Endothelial cell of umbilical vein (primary cell): ENCODE measurements around the gene LRP1B. TPM values are rescaled to one million over a fixed set of nuclear protein-coding genes. Genes with fewer than 3 reads are reported as not detected.

Experiments
- BruUV-seq: library from RNA; stranded (reverse); fragments of 400-500 nt; replicated peaks from 2 replicates; lab custom pipeline; 2021; lab: Mats Ljungman, UMichigan
- CTCF ChIA-PET: fragments of 300-600, 350-600 bp; sonication (Branson Sonifier 250); formaldehyde crosslinking; loops from one replicate; lab custom pipeline; 2021; ENCODE audit warnings: antibody characterized with exemption, inconsistent platforms; lab: Charles Lee
- POLR2A ChIA-PET: fragments of 300-600, 350-600 bp; sonication (Branson Sonifier 250); formaldehyde crosslinking; loops from one replicate; lab custom pipeline; 2021; ENCODE audit warnings: antibody characterized with exemption, inconsistent platforms; lab: Charles Lee
- DNase-seq: peaks from one replicate; pipeline ENCODE4 v3.0.0-alpha.2; 2011; ENCODE audit warnings: low read depth, low spot score
- FAIRE-seq: peaks from 2 replicates; lab custom pipeline; 2011; peaks lifted over from hg19 to GRCh38; lab: Jason Lieb, UNC
- H2AFZ ChIP-seq: 2 replicates; pipeline ENCODE4 v1.6.0; 2012; ENCODE audit warnings: low read depth, low read length, control low read depth, inconsistent platforms
- H3K27ac ChIP-seq: 2 replicates; pipeline ENCODE4 v1.5.1; 2011; ENCODE audit warnings: low read depth, mild to moderate bottlenecking, control low read depth, low read length, moderate library complexity; ENCODE audit not compliant: insufficient read depth
- H3K27me3 ChIP-seq, 2 experiments: 2 replicates each; pipeline versions ENCODE4 v1.6.0 to v1.6.1; 2011; ENCODE audit warnings: low read length in 2 of 2, mixed read lengths in 1 of 2; ENCODE audit not compliant: control insufficient read depth in 2 of 2, insufficient read depth in 2 of 2
- H3K36me3 ChIP-seq, 2 experiments: 2 replicates in 1 of 2; 3 replicates in 1 of 2; pipeline ENCODE4 v1.5.1; 2011; ENCODE audit warnings: low read length in 2 of 2, mild to moderate bottlenecking in 1 of 2, moderate library complexity in 1 of 2; ENCODE audit not compliant: control insufficient read depth in 2 of 2, insufficient read depth in 2 of 2; ENCODE audit errors: extremely low read depth in 1 of 2
- H3K4me1 ChIP-seq: 3 replicates; pipeline ENCODE4 v1.5.1; 2011; ENCODE audit warnings: mild to moderate bottlenecking, low read length; ENCODE audit not compliant: control insufficient read depth, insufficient read depth; ENCODE audit errors: extremely low read depth
- H3K4me2 ChIP-seq: 2 replicates; pipeline ENCODE4 v1.6.1; 2011; ENCODE audit warnings: low read length, control low read depth, mixed read lengths; ENCODE audit not compliant: insufficient read depth
- H3K4me3 ChIP-seq, 3 experiments: fragments of 200-600 bp in 1 of 3; sonication (generic), shearing (Covaris generic) in 1 of 3; replicated peaks in 1 of 3; 2 replicates each; pipeline ENCODE4 v1.5.1; 2011 to 2016; ENCODE audit warnings: control low read depth in 3 of 3, low read length in 3 of 3, mild to moderate bottlenecking in 2 of 3, inconsistent platforms in 1 of 3, low read depth in 1 of 3, moderate library complexity in 1 of 3; ENCODE audit not compliant: insufficient read depth in 1 of 3
- H3K79me2 ChIP-seq: 2 replicates; pipeline ENCODE4 v1.6.0; 2012; ENCODE audit warnings: low read length, inconsistent platforms; ENCODE audit not compliant: control insufficient read depth, insufficient read depth
- H3K9ac ChIP-seq: replicated peaks from 2 replicates; pipeline ENCODE3; 2011; ENCODE audit warnings: low read length, control low read depth; ENCODE audit not compliant: insufficient read depth; ENCODE audit errors: extremely low read depth
- H3K9me1 ChIP-seq: replicated peaks from 3 replicates; pipeline ENCODE4 v1.6.0; 2011; ENCODE audit warnings: mild to moderate bottlenecking, low read length; ENCODE audit not compliant: control insufficient read depth, insufficient read depth; ENCODE audit errors: extremely low read depth
- H3K9me3 ChIP-seq: replicated peaks from 2 replicates; pipeline ENCODE4 v1.5.1; 2012; ENCODE audit warnings: low read length, inconsistent platforms; ENCODE audit not compliant: control insufficient read depth, insufficient read depth
- H4K20me1 ChIP-seq: replicated peaks from 2 replicates; pipeline ENCODE3; 2011; ENCODE audit warnings: mild to moderate bottlenecking, low read length; ENCODE audit not compliant: control insufficient read depth, insufficient read depth; ENCODE audit errors: extremely low read depth
- EZH2 ChIP-seq: IDR thresholded peaks from 2 replicates; pipeline ENCODE4 v1.6.1; 2012; ENCODE audit warnings: borderline replicate concordance, low read depth, mild to moderate bottlenecking, moderate library complexity, low read length, inconsistent platforms; ENCODE audit not compliant: severe bottlenecking
- FOS ChIP-seq: IDR thresholded peaks from 2 replicates; pipeline ENCODE4 v1.6.1; 2011; ENCODE audit warnings: mild to moderate bottlenecking, low read length, moderate library complexity, borderline replicate concordance; ENCODE audit not compliant: insufficient read depth
- GATA2 ChIP-seq: IDR thresholded peaks from 2 replicates; pipeline ENCODE4 v1.7.0; 2011; ENCODE audit warnings: low read depth, mild to moderate bottlenecking, moderate library complexity, mixed read lengths, low read length; ENCODE audit not compliant: insufficient read length, insufficient read depth
- JUN ChIP-seq: IDR thresholded peaks from 2 replicates; pipeline ENCODE4 v1.6.1; 2011; ENCODE audit warnings: borderline replicate concordance, low read depth; ENCODE audit not compliant: insufficient read length, insufficient read depth
- MYC ChIP-seq: IDR thresholded peaks from one replicate; pipeline ENCODE4 v1.6.1; 2011; ENCODE audit warnings: mild to moderate bottlenecking, low read depth, low read length
- POLR2A ChIP-seq: IDR thresholded peaks from 2 replicates; pipeline ENCODE4 v1.6.1; 2012; ENCODE audit warnings: low read depth, mild to moderate bottlenecking, control low read depth, low read length
- POLR2AphosphoS5 ChIP-seq: IDR thresholded peaks from 2 replicates; pipeline ENCODE4 v1.6.1; 2012; ENCODE audit warnings: low read depth, mild to moderate bottlenecking, control low read depth, low read length, moderate library complexity; ENCODE audit not compliant: insufficient read depth
- dilution Hi-C: fragments of 300-500 bp; cut with MboI; formaldehyde crosslinking; loops from one replicate; pipeline ENCODE4 v1.15.0; 2019; ENCODE audit warnings: low sequenced_read_pairs; ENCODE audit not compliant: extremely low pct_ligation_motif_present
- intact Hi-C: fragments of 100-400 bp; cut with micrococcal nuclease; formaldehyde crosslinking; loops from one replicate; pipeline ENCODE4 v1.10.0; 2022
- polyA plus RNA-seq, 4 experiments: library from polyadenylated mRNA; depleted of rRNA in 3 of 4; stranded (reverse) in 3 of 4; unstranded in 1 of 4; fragments of >200 nt; gene quantifications; 2 replicates each; pipeline versions ENCODE4 v1.2.1 to v1.2.3, GENCODE V29; 2011 to 2012; ENCODE audit warnings: missing spikeins in 1 of 4
- total RNA-seq: library from RNA; stranded (reverse); gene quantifications from 2 replicates; pipeline ENCODE4 v1.2.3, GENCODE V29; 2021
- TF ChIP-seq, protein P1 (sequence below), 2 donors: IDR thresholded peaks; 1 replicate in 1 of 2; 2 replicates in 1 of 2; pipeline ENCODE4 v1.5.1; 2011; ENCODE audit warnings: low read length in 2 of 2, mild to moderate bottlenecking in 2 of 2, moderate library complexity in 2 of 2, control low read depth in 1 of 2, inconsistent platforms in 1 of 2, low read depth in 1 of 2; ENCODE audit not compliant: insufficient read depth in 1 of 2; ENCODE audit errors: extremely low read depth in 1 of 2
- TF ChIP-seq, protein P2 (sequence below): IDR thresholded peaks from 2 replicates; pipeline ENCODE4 v1.6.1; 2011; ENCODE audit not compliant: insufficient read depth, insufficient read length

The LRP1B gene
- total and polyA plus RNA-seq, 2 donors (not counting 3 experiments of a cell fraction or from before 2014, with no cell fraction given), result 0.03 to 0.07 TPM

- H3K4me2 ChIP-seq, result no peak overlapping the region
These were observed 33.1 kb downstream of the LRP1B start for GRCh38 chr2:142097711-142098110.

More at GRCh38 chr2:142097711-142098110, 33.1 kb downstream of the LRP1B start:
- Histone ChIP-seq H3K36me3 (no peaks in the 10 kb centered on the region), H3K9me1 (no peaks in the 10 kb centered on the region), H3K27me3 (no peaks in the 10 kb centered on the region), H3K79me2 (no peaks in the 10 kb centered on the region), H3K27ac (no peak overlapping the region), H3K4me1 (no peaks in the 10 kb centered on the region), H2AFZ (no peak overlapping the region), H3K4me3 (no peak overlapping the region), H4K20me1 (no peaks in the 10 kb centered on the region), H3K9ac (no peak overlapping the region), H3K9me3 (no peaks in the 10 kb centered on the region)
- CTCF ChIA-PET, result interaction anchor here (0.8 to 1.2 kb wide), 2 partner anchors 10 to 17 kb away, joined by 3 to 4 read pairs; no protein-coding TSS in a partner anchor
- no peak for DNase-seq
- no TSS peak for BruUV-seq
- TF ChIP-seq EZH2 (no peak), MYC (no peak), POLR2A (no peak), FOS (no peak), GATA2 (no peak), POLR2AphosphoS5 (no peak), JUN (no peak)
- TF ChIP-seq, protein P1, sequence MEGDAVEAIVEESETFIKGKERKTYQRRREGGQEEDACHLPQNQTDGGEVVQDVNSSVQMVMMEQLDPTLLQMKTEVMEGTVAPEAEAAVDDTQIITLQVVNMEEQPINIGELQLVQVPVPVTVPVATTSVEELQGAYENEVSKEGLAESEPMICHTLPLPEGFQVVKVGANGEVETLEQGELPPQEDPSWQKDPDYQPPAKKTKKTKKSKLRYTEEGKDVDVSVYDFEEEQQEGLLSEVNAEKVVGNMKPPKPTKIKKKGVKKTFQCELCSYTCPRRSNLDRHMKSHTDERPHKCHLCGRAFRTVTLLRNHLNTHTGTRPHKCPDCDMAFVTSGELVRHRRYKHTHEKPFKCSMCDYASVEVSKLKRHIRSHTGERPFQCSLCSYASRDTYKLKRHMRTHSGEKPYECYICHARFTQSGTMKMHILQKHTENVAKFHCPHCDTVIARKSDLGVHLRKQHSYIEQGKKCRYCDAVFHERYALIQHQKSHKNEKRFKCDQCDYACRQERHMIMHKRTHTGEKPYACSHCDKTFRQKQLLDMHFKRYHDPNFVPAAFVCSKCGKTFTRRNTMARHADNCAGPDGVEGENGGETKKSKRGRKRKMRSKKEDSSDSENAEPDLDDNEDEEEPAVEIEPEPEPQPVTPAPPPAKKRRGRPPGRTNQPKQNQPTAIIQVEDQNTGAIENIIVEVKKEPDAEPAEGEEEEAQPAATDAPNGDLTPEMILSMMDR (IDR thresholded peaks at IDR 0.05; ENCODE audit: extremely low read depth in 1 of 2, insufficient read depth in 1 of 2, low read depth in 1 of 2, low read length in 2 of 2), result no peak
- TF ChIP-seq, protein P2, sequence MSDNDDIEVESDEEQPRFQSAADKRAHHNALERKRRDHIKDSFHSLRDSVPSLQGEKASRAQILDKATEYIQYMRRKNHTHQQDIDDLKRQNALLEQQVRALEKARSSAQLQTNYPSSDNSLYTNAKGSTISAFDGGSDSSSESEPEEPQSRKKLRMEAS, result no peak
- POLR2A ChIA-PET, result no interaction called here
- intact Hi-C loops (no loop called here), dilution Hi-C loops (no loop called here)
- no peak for FAIRE-seq
